Psoas muscle (tissue), 8 donors: ENCODE results near the gene KCTD5. TPM values are rescaled to one million over a fixed set of nuclear protein-coding genes. Genes with fewer than 3 reads are reported as not detected.
A peak's percentile ranks its signal among the peaks of the same experiment; 100 is the strongest.

Experiments
- ATAC-seq, 4 donors: fragments of 200-7000 bp; cut with Tn5 transposase; one replicate each; pipeline ENCODE4 v1.9.1; 2020; ENCODE audit warnings: moderate library complexity in 3 of 4, mild to moderate bottlenecking in 2 of 4
- DNase-seq, 2 donors: peaks; one replicate each; pipeline ENCODE4 v3.0.0-alpha.2; 2020
- H3K27ac ChIP-seq: fragments of 200-600 bp; one replicate; pipeline ENCODE4 v1.8.0; 2022
- H3K27me3 ChIP-seq, 3 donors: fragments of 200-600 bp in 1 of 3; one replicate each; pipeline versions ENCODE4 v1.6.1 to v1.8.0; 2013 to 2022; ENCODE audit warnings: low read length in 2 of 3, mild to moderate bottlenecking in 2 of 3, moderate library complexity in 1 of 3; ENCODE audit not compliant: insufficient read depth in 3 of 3
- H3K36me3 ChIP-seq, 2 donors: fragments of 200-600 bp in 1 of 2; one replicate each; pipeline versions ENCODE4 v1.6.1 to v1.8.0; 2013 to 2022; ENCODE audit warnings: low read depth in 1 of 2, mild to moderate bottlenecking in 1 of 2, moderate library complexity in 1 of 2; ENCODE audit not compliant: insufficient read depth in 1 of 2
- H3K4me1 ChIP-seq: fragments of 200-600 bp; one replicate; pipeline ENCODE4 v1.8.0; 2022
- H3K4me3 ChIP-seq: fragments of 200-600 bp; one replicate; pipeline ENCODE4 v1.8.0; 2022; ENCODE audit warnings: mild to moderate bottlenecking
- H3K9me3 ChIP-seq: fragments of 200-600 bp; one replicate; pipeline ENCODE4 v1.8.0; 2022
- CTCF ChIP-seq: fragments of 200-600 bp; IDR thresholded peaks from one replicate; pipeline ENCODE4 v1.8.0; 2022; ENCODE audit warnings: antibody characterized with exemption
- WGBS, 3 donors: extraction: QIAGEN DNeasy Blood & Tissue Kit; methylation state at CpG; one replicate each; pipeline versions ENCODE4 v1.1.6 to v1.1.7; 2013; 5-methylcytosine and 5-hydroxymethylcytosine counted together
- intact Hi-C, 2 donors: fragments of 100-400 bp; cut with DNase I; formaldehyde crosslinking; loops; one replicate each; pipeline versions ENCODE4 v1.11.0 to v1.14.2; 2022
- polyA plus RNA-seq, 3 donors: library from polyadenylated mRNA; stranded (reverse); fragments of 200-250 nt; gene quantifications; one replicate each; pipeline ENCODE4 v1.2.3, GENCODE V29; 2013
- total RNA-seq, 4 donors: library from RNA; stranded (reverse); fragmentation: NEBNext Ultra II Directional in 2 of 4; extraction: Animal tissue kit (Norgen Biotek cat#: 25700) in 2 of 4; gene quantifications; one replicate each; pipeline versions ENCODE4 v1.2.1 to v1.2.4, GENCODE V29; 2021 to 2023
- donor health status: healthy with polysubstance abuse.
- donor health status: DM: no; HTN: no; CAD: no; lungs with moderate emphysema.
- donor health status: Bipolar disorder and iron deficiency.
- donor health status: healthy.
- donor health status: DM: yes; HTN: yes; CAD: no.
- donor health status: DM: no; HTN: no; CAD: no.
- donor health status: DM: no; HTN: no; CAD: no.
- donor health status: DM: yes; HTN: yes; CAD: no.

KCTD5 gene
- total and polyA plus RNA-seq, 7 donors: 9.1 to 65.8 (median 17.2) TPM

DNA sequence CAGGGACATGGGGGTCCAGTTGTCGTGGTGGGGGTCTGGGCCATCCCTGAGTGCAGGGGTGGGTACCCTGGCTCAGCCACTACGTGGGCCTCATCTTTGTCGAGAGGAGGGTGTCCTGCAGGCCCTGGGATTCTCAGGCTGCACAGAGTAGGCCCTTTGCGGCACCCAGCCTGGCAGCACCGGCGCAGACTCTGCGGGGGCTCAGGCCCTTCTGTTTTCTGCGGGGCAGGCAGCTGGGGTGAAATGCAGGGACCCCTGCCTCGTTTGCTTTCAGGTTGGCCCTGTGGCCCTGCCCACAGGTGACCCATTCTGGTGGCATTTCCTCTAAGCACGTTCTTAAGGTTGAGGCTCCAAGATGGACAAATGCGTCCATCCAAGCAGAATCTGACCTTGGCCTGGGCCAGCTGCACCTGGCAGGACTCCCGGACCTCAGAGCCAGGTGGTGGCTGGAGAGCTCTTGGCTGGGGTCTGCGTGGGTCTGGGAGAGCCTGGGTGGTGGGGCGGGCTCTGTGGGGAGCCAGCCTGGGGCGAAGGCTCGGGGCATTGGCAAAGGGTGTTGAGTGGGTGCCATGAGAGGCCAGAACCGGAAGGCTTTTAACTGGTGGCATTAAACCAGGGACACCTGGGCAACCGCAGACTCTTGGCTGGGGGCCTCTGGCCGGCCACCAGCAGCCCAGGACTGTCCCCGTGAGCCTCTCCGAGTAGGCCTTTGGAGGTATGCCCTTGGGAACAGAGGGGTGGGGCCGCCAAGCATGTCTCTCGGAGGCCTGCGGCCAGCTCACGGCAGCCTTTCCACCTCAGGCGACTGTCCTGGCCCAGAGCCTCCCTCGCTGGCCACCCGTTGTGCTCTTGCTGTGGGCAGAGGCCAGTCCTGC is 20.8 kb downstream of the KCTD5 start:
- no peak for TF ChIP-seq CTCF
- H3K27me3 ChIP-seq: no peaks in the 10 kb centered on the region
- peaks cover 26% of the 10 kb centered on the region for H3K4me1 ChIP-seq
- H3K4me3 ChIP-seq: no peak overlapping the region
- peak overlapping the region; percentile 73 for H3K27ac ChIP-seq
- peaks cover 7 to 59% of the 10 kb centered on the region in 2 donors for H3K36me3 ChIP-seq
- ATAC-seq (peak; percentile 87 to 95 (median 92)), DNase-seq (peak; percentile 74 to 93)
- intact Hi-C loops: no loop called here
- no peaks in the 10 kb centered on the region for H3K9me3 ChIP-seq
- WGBS, 3 donors: 34 to 47% (median 47%) methylated on average over 22 to 28 of the region's 28 CpGs

GRCh38 chr16:2704166-2704982 is 22.1 kb downstream of the KCTD5 start:
- ATAC-seq: no peak
- Histone ChIP-seq H3K4me3 (no peak overlapping the region), H3K9me3 (no peaks in the 10 kb centered on the region), H3K27me3 (no peaks in the 10 kb centered on the region), H3K4me1 (peaks cover 26% of the 10 kb centered on the region), H3K27ac (peak overlapping the region; percentile 73), H3K36me3 (peaks cover 7 to 60% of the 10 kb centered on the region in 2 donors)
- no peak for TF ChIP-seq CTCF
- DNase-seq: peak in 1 of 2 donors; percentile 49
- WGBS, 3 donors: 87 to 88% (median 88%) methylated on average over 31 to 33 of the region's 33 CpGs
- intact Hi-C loops: no loop called here

GRCh38 chr16:2704983-2705275 is 22.6 kb downstream of the KCTD5 start:
- peaks cover 26% of the 10 kb centered on the region for H3K4me1 ChIP-seq
- intact Hi-C loops: no loop called here
- peak overlapping the region; percentile 73 for H3K27ac ChIP-seq
- WGBS, 3 donors: 90 to 91% (median 90%) methylated on average over 8 to 14 of the region's 14 CpGs
- TF ChIP-seq CTCF: no peak
- H3K36me3 ChIP-seq: peaks cover 7 to 60% of the 10 kb centered on the region in 2 donors
- H3K27me3 ChIP-seq: no peaks in the 10 kb centered on the region
- ATAC-seq (no peak), DNase-seq (peak; percentile 14 to 45)
- H3K4me3 ChIP-seq: no peak overlapping the region
- H3K9me3 ChIP-seq: no peaks in the 10 kb centered on the region

DNA sequence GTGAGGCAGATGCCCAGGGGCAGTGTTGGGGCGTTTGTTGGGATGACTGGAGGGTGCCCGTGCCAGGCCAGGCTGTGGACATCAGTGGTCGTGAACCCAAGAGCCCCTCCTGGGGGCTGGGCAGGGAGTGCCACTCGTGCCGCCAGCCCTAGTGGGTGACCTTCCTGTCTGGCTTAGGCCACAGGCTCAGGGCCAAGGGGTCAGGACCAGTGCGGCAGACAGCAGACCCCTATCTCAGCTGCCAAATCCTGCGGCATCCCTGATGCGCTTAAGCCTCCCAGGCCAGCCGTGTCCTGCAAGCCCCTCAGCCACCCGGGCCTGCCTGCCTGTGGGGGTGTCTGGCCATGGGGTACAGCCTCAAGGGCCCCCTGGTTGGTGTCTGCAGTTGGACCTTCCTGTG is 23.0 kb downstream of the KCTD5 start:
- Histone ChIP-seq H3K9me3 (no peaks in the 10 kb centered on the region), H3K4me3 (no peak overlapping the region), H3K27me3 (no peaks in the 10 kb centered on the region), H3K27ac (no peak overlapping the region), H3K36me3 (peaks cover 7 to 59% of the 10 kb centered on the region in 2 donors), H3K4me1 (peaks cover 26% of the 10 kb centered on the region)
- 87 to 90% (median 87%) methylated on average over 10 of the region's 10 CpGs for WGBS, 3 donors
- ATAC-seq: no peak
- no peak for TF ChIP-seq CTCF
- intact Hi-C loops: no loop called here
- DNase-seq: no peak
